CD4-positive, alpha-beta T cell treated with Interferon gamma for 1 hour (primary cell): ENCODE measurements around the gene DUS3L.

ENCODE experiments used
- DNase-seq: peaks from one replicate; pipeline ENCODE4 v3.0.0-alpha.2; 2020

Gene DUS3L

GRCh38 chr19:5821521-5822180 lies 30.7 kb upstream of the DUS3L start:
- no peak for DNase-seq

GRCh38 chr19:5820785-5821184 lies 29.8 kb upstream of the DUS3L start:
- no peak for DNase-seq

GRCh38 chr19:5818594-5818993 lies 27.6 kb upstream of the DUS3L start:
- no peak for DNase-seq

DNA sequence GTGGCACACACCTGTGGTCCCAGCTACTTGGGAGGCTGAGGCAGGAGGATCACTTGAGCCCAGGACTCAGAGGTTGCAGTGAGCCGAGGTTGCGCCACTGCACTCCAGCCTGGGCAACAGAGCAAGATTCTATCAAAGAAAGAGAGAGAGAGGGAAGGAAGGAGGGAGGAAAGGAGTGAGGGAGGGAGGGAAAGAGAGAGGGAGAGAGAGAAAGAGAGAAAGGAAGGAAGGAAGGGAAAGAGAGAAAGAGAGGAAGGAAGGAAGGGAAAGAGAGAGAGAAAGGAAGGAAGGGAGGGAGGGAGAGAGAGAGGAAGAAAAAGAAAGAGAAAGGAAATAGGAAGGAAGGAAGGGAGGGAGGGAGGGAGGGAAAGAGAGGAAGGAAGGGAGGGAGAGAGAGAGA lies 26.3 kb upstream of the DUS3L start:
- no peak for DNase-seq

DNA sequence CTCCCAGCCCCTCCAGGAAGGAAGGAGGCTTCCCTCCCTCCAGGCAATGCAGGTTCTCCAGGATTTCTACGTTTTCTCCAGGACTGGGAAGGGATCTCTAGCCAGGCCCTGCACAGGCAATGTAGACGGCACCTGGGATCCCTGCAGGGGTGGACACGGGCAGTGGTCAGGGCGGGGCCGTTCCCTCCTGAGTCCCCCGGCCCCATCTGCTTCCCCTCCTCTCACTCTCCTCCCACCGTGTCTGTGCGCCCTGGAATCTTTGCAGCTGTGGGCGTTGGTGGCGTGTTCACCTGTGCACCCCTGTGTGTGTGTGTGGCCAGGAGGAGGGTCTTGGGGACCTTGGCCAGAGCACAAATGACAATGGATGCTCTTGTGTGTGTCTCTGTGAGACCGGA lies 23.9 kb upstream of the DUS3L start:
- DNase-seq = no peak

- no peak for DNase-seq
Measured at GRCh38 chr19:5814123-5814851, 23.3 kb upstream of the DUS3L start.

DNA sequence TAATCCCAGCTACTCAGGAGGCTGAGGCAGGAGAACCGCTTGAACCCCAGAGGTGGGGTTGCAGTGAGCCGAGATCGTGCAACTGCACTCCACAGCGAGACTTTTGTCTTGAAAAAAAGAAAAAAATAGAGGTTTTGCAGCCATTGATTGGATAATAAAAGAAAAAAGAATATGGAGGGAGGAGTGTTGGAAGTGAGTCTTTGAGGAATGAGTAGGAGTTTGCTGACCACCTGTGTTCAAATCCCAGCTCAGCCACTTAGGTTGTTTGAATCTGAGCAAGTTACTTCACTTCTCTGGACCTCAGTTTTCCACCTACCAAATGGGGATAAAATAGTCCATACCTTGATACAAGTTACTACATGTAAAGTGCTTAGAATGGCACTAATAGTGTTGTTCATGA lies 20.2 kb upstream of the DUS3L start:
- DNase-seq = no peak

DNA sequence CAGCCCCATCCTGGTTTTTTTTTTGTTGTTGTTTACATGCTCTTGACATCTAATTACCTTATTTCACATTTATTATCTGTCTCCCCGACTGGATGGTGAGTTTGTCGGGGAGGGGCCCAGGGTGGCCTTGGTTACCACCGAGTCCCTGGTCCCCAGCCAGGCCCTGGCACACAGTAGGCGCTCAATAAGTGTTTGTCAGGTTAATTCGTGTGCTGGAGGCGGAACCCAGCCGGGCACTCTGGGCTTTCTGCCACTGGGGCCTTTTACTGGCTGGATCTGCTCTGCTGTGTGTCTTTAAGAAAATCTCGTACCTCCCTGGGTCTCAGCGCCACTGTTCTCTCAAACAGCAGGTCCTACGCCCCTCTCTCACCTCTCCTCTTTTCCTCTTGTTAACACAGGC lies 18.5 kb upstream of the DUS3L start:
- no peak for DNase-seq

DNA sequence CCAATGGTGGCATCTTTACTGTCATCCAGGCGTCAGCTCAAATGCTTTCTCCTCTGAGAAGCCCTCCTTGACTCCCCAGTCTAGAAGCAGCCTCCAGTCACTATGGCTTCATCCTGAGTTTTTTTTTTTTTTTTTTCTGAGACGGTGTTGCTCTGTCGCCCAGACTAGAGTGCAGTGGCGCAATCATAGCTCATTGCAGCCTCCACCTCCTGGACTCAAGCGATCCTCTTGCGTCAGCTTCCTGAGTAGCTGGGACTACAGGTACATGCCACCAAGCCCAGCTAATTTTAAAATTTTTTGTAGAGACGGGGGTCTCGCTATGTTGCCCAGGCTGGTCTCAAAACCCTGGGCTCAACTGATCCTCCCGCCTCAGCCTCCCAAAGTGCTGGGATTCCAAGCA lies 18.1 kb upstream of the DUS3L start:
- no peak for DNase-seq

DNA sequence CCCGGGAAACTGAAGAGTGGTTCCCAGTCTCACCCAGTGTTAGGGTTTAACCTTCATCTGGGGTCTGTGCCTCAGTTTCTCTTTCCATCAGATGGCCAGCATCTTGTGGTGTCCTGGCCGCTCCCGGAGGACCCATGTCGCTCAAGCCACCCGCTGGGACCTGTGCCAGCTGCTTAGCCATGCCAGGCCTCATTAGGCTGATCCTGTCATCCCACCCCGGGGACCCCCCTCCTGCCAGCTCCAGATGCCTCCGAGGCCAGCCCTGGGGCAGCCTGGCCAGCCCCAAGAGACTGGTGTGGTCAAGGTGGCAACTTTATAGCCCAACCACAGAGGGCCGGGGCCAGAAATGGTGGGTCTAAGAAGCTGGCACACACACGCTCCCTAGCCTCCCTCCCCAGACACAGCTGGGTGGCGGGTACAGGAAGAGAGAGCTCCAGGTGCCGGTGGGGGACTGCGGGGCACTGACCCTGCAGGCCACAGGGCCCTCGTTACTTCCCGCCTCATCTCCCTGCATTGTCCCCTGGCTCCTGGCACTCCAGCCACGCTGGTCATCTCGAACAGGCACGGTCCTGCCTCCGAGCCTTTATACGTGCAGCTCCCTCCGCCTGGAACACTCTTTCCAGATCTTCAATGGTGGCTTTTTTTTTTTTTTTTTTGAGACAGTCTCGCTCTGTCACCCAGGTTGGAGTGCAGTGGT lies 17.3 kb upstream of the DUS3L start:
- DNase-seq = no peak

DNA sequence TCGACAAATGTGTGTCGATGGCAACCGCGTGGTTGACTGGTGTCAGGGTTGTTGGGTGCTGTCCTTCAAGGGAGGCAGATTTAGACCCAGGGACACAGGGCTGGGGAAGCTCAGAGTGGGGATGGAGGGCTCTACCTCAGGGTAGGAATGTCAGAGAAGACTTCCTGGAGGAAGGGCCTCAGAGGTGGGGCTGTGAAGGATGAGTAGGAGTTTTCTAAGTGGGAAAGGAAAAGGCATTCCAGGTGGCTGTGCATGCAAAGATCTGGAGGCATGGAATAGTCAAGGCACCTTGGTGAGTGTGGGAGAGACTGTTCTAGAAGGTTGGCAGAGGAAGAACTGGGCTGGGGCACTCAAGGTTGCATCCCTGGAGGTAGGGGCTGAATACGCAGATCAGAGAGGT lies 15.9 kb upstream of the DUS3L start:
- no peak for DNase-seq

GRCh38 chr19:5806133-5806489 lies 15.1 kb upstream of the DUS3L start:
- no peak for DNase-seq

- peak; percentile 44 for DNase-seq
Measured at GRCh38 chr19:5805462-5806132, 14.6 kb upstream of the DUS3L start.

- peak; percentile 60 for DNase-seq
Measured at GRCh38 chr19:5804516-5805461, 13.8 kb upstream of the DUS3L start, which contains the start of gene NRTN. TSS of gene NRTN (plus strand) at chr19:5805067. CDS start at chr19:5824166, 19,099 bp downstream.

GRCh38 chr19:5803752-5804515 lies 13.0 kb upstream of the DUS3L start:
- DNase-seq = peak; percentile 91

GRCh38 chr19:5803441-5803751 lies 12.4 kb upstream of the DUS3L start:
- no peak for DNase-seq

- DNase-seq = no peak
Measured at GRCh38 chr19:5801796-5802619, 11.0 kb upstream of the DUS3L start.

DNA sequence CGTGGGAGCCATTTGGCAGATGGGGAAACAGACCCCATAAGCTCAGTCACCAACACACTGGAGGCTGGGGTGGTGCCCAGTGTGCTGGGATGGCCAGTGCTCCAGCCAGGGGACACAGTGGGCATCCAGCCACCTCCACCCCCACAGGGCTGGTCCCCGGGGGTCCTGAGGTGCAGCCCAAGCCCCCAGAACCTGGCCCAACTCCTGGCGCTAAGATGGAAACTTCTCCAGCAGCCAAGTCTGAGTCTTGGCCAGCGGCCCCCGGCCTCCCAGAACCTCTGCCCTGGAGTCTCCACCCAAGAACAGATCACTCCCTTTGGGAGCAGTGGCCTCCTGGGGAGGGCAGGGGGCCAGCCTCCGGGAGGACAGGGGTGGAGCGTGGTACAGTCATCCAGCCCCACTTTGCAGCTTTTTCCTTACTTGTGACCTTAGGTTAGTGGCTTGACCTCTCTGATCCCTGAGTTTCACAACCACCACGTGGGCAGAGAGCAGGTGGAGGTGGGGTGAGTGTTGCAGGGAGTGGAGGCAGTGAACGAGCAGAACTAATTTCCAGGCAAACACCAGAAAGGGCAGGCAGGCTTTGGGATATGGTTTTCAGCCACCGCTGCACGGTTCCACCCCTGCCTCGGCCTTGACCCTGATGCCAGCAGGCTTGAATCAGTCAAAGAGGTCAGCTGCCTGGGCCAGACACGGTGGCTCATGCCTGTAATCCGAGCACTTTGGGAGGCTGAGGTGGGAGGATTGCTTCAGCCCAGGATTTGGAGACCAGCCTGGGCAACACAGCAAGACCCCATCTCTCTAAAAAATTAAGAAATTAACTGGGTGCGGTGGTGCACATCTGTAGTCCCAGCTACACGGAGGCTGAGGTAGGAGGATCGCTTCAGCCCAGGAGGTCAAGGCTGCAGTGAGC lies 9.7 kb upstream of the DUS3L start:
- no peak for DNase-seq
